DOHH2 (cell line): ENCODE measurements around the gene FGF9.

Experiments used
- EZH2phosphoT487 ChIP-seq: fragments of 200-600 bp; sonication (generic); IDR thresholded peaks from 2 replicates; pipeline ENCODE4 v1.6.1; 2017; ENCODE audit warnings: borderline replicate concordance, mild to moderate bottlenecking, antibody characterized with exemption, low read length, moderate library complexity, mixed read lengths
- TF ChIP-seq, protein P1 (sequence below): fragments of 200-600 bp; sonication (generic); IDR thresholded peaks from one replicate; pipeline ENCODE4 v1.5.1; 2014; ENCODE audit warnings: antibody characterized with exemption, mild to moderate bottlenecking, low read depth, low read length; ENCODE audit not compliant: poor library complexity, severe bottlenecking

DNA sequence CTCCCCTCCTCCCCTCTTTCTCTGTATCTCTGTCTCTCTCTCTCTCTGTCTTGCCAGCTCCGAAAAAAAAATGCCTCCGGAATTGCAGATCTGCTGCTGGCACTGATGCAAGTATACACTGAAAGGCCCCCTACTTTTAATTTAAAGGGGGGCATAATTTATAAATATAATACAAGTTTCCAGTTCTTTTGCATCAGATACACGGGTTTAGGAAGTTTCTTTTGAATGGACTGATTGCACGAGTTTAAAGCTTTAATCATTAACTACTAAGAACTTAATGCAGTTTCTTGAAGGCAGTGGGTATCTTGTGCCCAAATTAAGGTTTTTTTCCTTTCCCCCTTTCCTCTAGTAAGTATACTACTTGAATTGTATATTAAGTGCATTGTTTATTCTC lies 1.4 kb downstream of the FGF9 start:
- TF ChIP-seq, protein P1, sequence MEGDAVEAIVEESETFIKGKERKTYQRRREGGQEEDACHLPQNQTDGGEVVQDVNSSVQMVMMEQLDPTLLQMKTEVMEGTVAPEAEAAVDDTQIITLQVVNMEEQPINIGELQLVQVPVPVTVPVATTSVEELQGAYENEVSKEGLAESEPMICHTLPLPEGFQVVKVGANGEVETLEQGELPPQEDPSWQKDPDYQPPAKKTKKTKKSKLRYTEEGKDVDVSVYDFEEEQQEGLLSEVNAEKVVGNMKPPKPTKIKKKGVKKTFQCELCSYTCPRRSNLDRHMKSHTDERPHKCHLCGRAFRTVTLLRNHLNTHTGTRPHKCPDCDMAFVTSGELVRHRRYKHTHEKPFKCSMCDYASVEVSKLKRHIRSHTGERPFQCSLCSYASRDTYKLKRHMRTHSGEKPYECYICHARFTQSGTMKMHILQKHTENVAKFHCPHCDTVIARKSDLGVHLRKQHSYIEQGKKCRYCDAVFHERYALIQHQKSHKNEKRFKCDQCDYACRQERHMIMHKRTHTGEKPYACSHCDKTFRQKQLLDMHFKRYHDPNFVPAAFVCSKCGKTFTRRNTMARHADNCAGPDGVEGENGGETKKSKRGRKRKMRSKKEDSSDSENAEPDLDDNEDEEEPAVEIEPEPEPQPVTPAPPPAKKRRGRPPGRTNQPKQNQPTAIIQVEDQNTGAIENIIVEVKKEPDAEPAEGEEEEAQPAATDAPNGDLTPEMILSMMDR: no peak
- no peak for TF ChIP-seq EZH2phosphoT487
